GM23338 (cell line): ENCODE results near the gene TSC22D1.

Experiments
- CREB1 ChIP-seq: fragments of 250-450 bp; sonication (Bioruptor Pico); IDR thresholded peaks from 2 replicates; pipeline ENCODE4 v1.5.0; 2020; ENCODE audit warnings: low read depth, mild to moderate bottlenecking, moderate library complexity
- CTCF ChIP-seq, 2 experiments: fragments of 200-600 bp in 1 of 2; sonication (generic) in 1 of 2; conservative IDR thresholded peaks; 2 replicates each; pipeline versions ENCODE4 v1.5.1 to v1.6.1; 2016 to 2017; ENCODE audit warnings: antibody characterized with exemption in 2 of 2, low read depth in 2 of 2, mild to moderate bottlenecking in 2 of 2, moderate library complexity in 1 of 2
- ETS1 ChIP-seq: IDR thresholded peaks from 2 replicates; pipeline ENCODE4 v1.6.1; 2016; ENCODE audit warnings: antibody characterized with exemption
- EZH2 ChIP-seq: fragments of 200-600 bp; sonication (generic); IDR thresholded peaks from one replicate; pipeline ENCODE4 v1.8.0; 2017; ENCODE audit warnings: antibody characterized with exemption, mild to moderate bottlenecking, low read depth; ENCODE audit not compliant: unreplicated experiment
- EZH2phosphoT487 ChIP-seq: fragments of 200-600 bp; sonication (generic); IDR thresholded peaks from one replicate; pipeline ENCODE4 v1.8.1; 2018; ENCODE audit warnings: antibody characterized with exemption; ENCODE audit not compliant: unreplicated experiment
- JUNB ChIP-seq: IDR thresholded peaks from one replicate; pipeline ENCODE4 v1.6.1; 2016; ENCODE audit warnings: antibody characterized with exemption; ENCODE audit not compliant: unreplicated experiment
- NANOG ChIP-seq: IDR thresholded peaks from 2 replicates; pipeline ENCODE4 v1.6.1; 2016; ENCODE audit warnings: antibody characterized with exemption, borderline replicate concordance
- POLR2AphosphoS5 ChIP-seq: IDR thresholded peaks from 2 replicates; pipeline ENCODE4 v1.6.1; 2016; ENCODE audit warnings: antibody characterized with exemption, low read depth
- REST ChIP-seq: IDR thresholded peaks from one replicate; pipeline ENCODE4 v1.6.1; 2018; ENCODE audit warnings: antibody characterized with exemption; ENCODE audit not compliant: unreplicated experiment
- STAT1 ChIP-seq: IDR thresholded peaks from one replicate; pipeline ENCODE4 v1.6.1; 2016; ENCODE audit warnings: antibody characterized with exemption; ENCODE audit not compliant: unreplicated experiment
- ZNF114 ChIP-seq: fragments of 250-450 bp; sonication (Bioruptor Pico); IDR thresholded peaks from 2 replicates; pipeline ENCODE4 v1.5.0; 2020; ENCODE audit warnings: mild to moderate bottlenecking, moderate library complexity
- ZNF331 ChIP-seq: fragments of 250-450 bp; sonication (Bioruptor Pico); IDR thresholded peaks from 2 replicates; pipeline ENCODE4 v1.5.0; 2020; ENCODE audit warnings: low read depth, mild to moderate bottlenecking, moderate library complexity
- ZNF462 ChIP-seq: fragments of 250-450 bp; sonication (Bioruptor Pico); IDR thresholded peaks from 2 replicates; pipeline ENCODE4 v1.5.0; 2020; ENCODE audit warnings: mild to moderate bottlenecking, moderate library complexity

- no peak for TF ChIP-seq CTCF (conservative IDR thresholded peaks at IDR 0.05; ENCODE audit: low read depth in 2 of 2)
- no peak for TF ChIP-seq EZH2phosphoT487
- TF ChIP-seq REST: no peak
- no peak for TF ChIP-seq EZH2
- no peak for TF ChIP-seq ETS1
- TF ChIP-seq POLR2AphosphoS5: 0 out of 2 replicates have a peak, but pooled peaks have one; percentile 32
- TF ChIP-seq CREB1 (CRISPR knock-in tag): no peak
- TF ChIP-seq NANOG: no peak
- TF ChIP-seq ZNF462 (CRISPR knock-in tag): no peak
- no peak for TF ChIP-seq JUNB
- TF ChIP-seq ZNF114 (CRISPR knock-in tag): no peak
- TF ChIP-seq STAT1: no peak
- TF ChIP-seq ZNF331 (CRISPR knock-in tag): no peak
Measured at GRCh38 chr13:44575741-44576350, at the start of gene TSC22D1.
